ENCODE measurements around the gene IGSF23.

- TF ChIP-seq POLR2A (IDR thresholded peaks at IDR 0.05) (no peak), CTCF (IDR thresholded peaks at IDR 0.05) (no peak)
Observed at GRCh38 chr19:44579663-44580365, 33.5 kb upstream of the IGSF23 start.

Data from adrenal gland (tissue), 5 donors.